CD14-positive monocyte (primary cell): ENCODE data around the gene C3orf52. TPM values are rescaled to one million over a fixed set of nuclear protein-coding genes. Genes with fewer than 3 reads are reported as not detected.

Experiments
- DNase-seq, 3 donors: peaks; one replicate each; pipeline ENCODE4 v3.0.0-alpha.2; 2011 to 2022
- H2AFZ ChIP-seq: 2 replicates; pipeline ENCODE4 v1.6.0; 2012; ENCODE audit warnings: mild to moderate bottlenecking, low read depth, low read length, inconsistent platforms; ENCODE audit not compliant: insufficient read depth, poor library complexity, severe bottlenecking
- H3K27ac ChIP-seq, 2 donors: 1 replicate in 1 of 2; 2 replicates in 1 of 2; pipeline ENCODE4 v1.5.1; 2012 to 2013; ENCODE audit warnings: low read length in 2 of 2, control low read depth in 1 of 2, inconsistent platforms in 1 of 2, low read depth in 1 of 2, mild to moderate bottlenecking in 1 of 2
- H3K27me3 ChIP-seq, 2 donors: one replicate each; pipeline versions ENCODE4 v1.6.0 to v1.6.1; 2011 to 2013; ENCODE audit warnings: low read length in 2 of 2; ENCODE audit not compliant: control insufficient read depth in 2 of 2, insufficient read depth in 2 of 2
- H3K36me3 ChIP-seq, 2 donors: replicated peaks in 1 of 2; 1 replicate in 1 of 2; 2 replicates in 1 of 2; pipeline versions ENCODE4 v1.5.1 to v1.6.1; 2012 to 2013; ENCODE audit warnings: low read length in 2 of 2, control low read depth in 1 of 2, inconsistent platforms in 1 of 2, mild to moderate bottlenecking in 1 of 2; ENCODE audit not compliant: insufficient read depth in 2 of 2, control insufficient read depth in 1 of 2
- H3K4me1 ChIP-seq, 2 donors: 1 replicate in 1 of 2; 2 replicates in 1 of 2; pipeline versions ENCODE4 v1.5.1 to v1.6.1; 2012 to 2013; ENCODE audit warnings: low read length in 2 of 2, control low read depth in 1 of 2, inconsistent platforms in 1 of 2, mild to moderate bottlenecking in 1 of 2, moderate library complexity in 1 of 2; ENCODE audit not compliant: insufficient read depth in 2 of 2, control insufficient read depth in 1 of 2
- H3K4me2 ChIP-seq: replicated peaks from 2 replicates; pipeline ENCODE3; 2012; ENCODE audit warnings: low read length, moderate library complexity, mild to moderate bottlenecking; ENCODE audit not compliant: poor library complexity, severe bottlenecking; ENCODE audit errors: extremely low read depth
- H3K4me3 ChIP-seq, 3 experiments: fragments of 200-600 bp in 1 of 3; sonication (generic) in 1 of 3; replicated peaks in 1 of 3; 1 replicate in 2 of 3; 2 replicates in 1 of 3; pipeline ENCODE4 v1.5.1; 2011 to 2013; ENCODE audit warnings: low read length in 3 of 3, mild to moderate bottlenecking in 3 of 3, control low read depth in 2 of 3, low read depth in 2 of 3, inconsistent platforms in 1 of 3, moderate library complexity in 1 of 3
- H3K79me2 ChIP-seq: 2 replicates; pipeline ENCODE4 v1.6.0; 2012; ENCODE audit warnings: mild to moderate bottlenecking, control low read depth, inconsistent platforms, low read length, moderate library complexity; ENCODE audit not compliant: insufficient read depth
- H3K9ac ChIP-seq: 2 replicates; pipeline ENCODE4 v1.6.0; 2017; ENCODE audit warnings: low read length, mild to moderate bottlenecking; ENCODE audit not compliant: insufficient read depth, poor library complexity, severe bottlenecking
- H3K9me3 ChIP-seq, 2 donors: replicated peaks in 1 of 2; 1 replicate in 1 of 2; 2 replicates in 1 of 2; pipeline versions ENCODE4 v1.5.1 to v1.6.1; 2012 to 2013; ENCODE audit warnings: low read length in 2 of 2, control low read depth in 1 of 2; ENCODE audit not compliant: control insufficient read depth in 1 of 2, insufficient read depth in 1 of 2
- H4K20me1 ChIP-seq: 2 replicates; pipeline ENCODE4 v1.6.0; 2012; ENCODE audit warnings: mild to moderate bottlenecking, low read length, control low read depth, moderate library complexity; ENCODE audit not compliant: insufficient read depth
- H3K27ac Mint-ChIP-seq, 7 donors: one replicate each; pipeline ENCODE4 v1.8.0; 2020; ENCODE audit warnings: mild to moderate bottlenecking in 7 of 7, mixed read lengths in 7 of 7, moderate library complexity in 6 of 7, inconsistent platforms in 2 of 7
- H3K27me3 Mint-ChIP-seq, 3 donors: one replicate each; pipeline ENCODE4 v1.8.0; 2021 to 2022; ENCODE audit warnings: low read depth in 3 of 3, mild to moderate bottlenecking in 3 of 3, mixed read lengths in 3 of 3, moderate library complexity in 3 of 3, inconsistent platforms in 1 of 3
- H3K36me3 Mint-ChIP-seq, 2 donors: one replicate each; pipeline ENCODE4 v1.8.0; 2020; ENCODE audit warnings: mixed read lengths in 2 of 2, inconsistent platforms in 1 of 2, mild to moderate bottlenecking in 1 of 2
- H3K4me1 Mint-ChIP-seq: one replicate; pipeline ENCODE4 v1.8.0; 2020; ENCODE audit warnings: mild to moderate bottlenecking, mixed read lengths
- H3K4me3 Mint-ChIP-seq, 2 donors: one replicate each; pipeline ENCODE4 v1.8.0; 2020; ENCODE audit warnings: mild to moderate bottlenecking in 2 of 2, mixed read lengths in 2 of 2, moderate library complexity in 1 of 2
- H3K9me3 Mint-ChIP-seq, 7 donors: one replicate each; pipeline ENCODE4 v1.8.0; 2020 to 2022; ENCODE audit warnings: mixed read lengths in 7 of 7, mild to moderate bottlenecking in 6 of 7, moderate library complexity in 6 of 7, inconsistent platforms in 2 of 7
- WGBS: methylation state at CpG from one replicate; pipeline ENCODE4 v1.1.5; 2013; ENCODE audit warnings: missing lambda C conversion rate; ENCODE audit not compliant: insufficient coverage; 5-methylcytosine and 5-hydroxymethylcytosine counted together
- intact Hi-C, 2 donors: fragments of 100-400 bp; cut with micrococcal nuclease; formaldehyde crosslinking; loops; one replicate each; pipeline versions ENCODE4 v1.15.0 to v1.15.1; 2023
- polyA plus RNA-seq, 3 donors: library from polyadenylated mRNA; depleted of rRNA in 1 of 3; unstranded in 2 of 3; stranded (reverse) in 1 of 3; fragments of 300-500 nt in 2 of 3; fragments of >200 nt in 1 of 3; fragmentation: Illumina TruSeq in 2 of 3; gene quantifications; 1 replicate in 2 of 3; 2 replicates in 1 of 3; pipeline ENCODE4 v1.2.3, GENCODE V29; 2012 to 2021
- TF ChIP-seq, protein P1 (sequence below): fragments of 200-600 bp; IDR thresholded peaks from one replicate; pipeline ENCODE4 v1.8.0; 2022; ENCODE audit warnings: antibody characterized with exemption, mild to moderate bottlenecking

Gene C3orf52
- polyA plus RNA-seq, 3 donors = not detected

DNA sequence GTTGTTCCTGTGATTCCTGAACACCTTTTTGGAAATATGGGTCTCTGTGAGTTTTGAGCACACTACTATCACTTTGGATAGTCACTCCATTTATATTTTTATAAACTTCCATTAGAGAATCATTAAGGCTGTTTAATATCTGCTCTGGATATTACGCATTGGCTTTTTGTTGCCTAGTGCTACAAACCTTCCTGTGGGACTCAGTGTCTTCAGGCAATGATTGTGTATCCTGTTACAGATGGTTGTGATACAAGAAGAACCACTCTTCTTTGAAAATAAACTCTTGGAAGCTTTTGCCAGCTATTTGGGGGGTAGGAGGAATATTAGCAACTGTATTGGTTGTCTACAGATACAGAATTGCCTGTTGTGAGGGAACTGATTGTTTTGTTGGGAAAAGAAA lies 31.2 kb downstream of the C3orf52 start:
- Mint-ChIP-seq H3K4me1 (peaks cover 48% of the 10 kb centered on the region), H3K27me3 (peaks cover 0 to 10% (median 5%) of the 10 kb centered on the region in 3 donors), H3K9me3 (no peaks in the 10 kb centered on the region), H3K36me3 (peaks cover 0 to 3% of the 10 kb centered on the region in 2 donors), H3K27ac (peak overlapping the region in 5 of 7 donors; percentile 12 to 80 (median 22)), H3K4me3 (peak overlapping the region in 1 of 2 donors; percentile 46)
- TF ChIP-seq, protein P1, sequence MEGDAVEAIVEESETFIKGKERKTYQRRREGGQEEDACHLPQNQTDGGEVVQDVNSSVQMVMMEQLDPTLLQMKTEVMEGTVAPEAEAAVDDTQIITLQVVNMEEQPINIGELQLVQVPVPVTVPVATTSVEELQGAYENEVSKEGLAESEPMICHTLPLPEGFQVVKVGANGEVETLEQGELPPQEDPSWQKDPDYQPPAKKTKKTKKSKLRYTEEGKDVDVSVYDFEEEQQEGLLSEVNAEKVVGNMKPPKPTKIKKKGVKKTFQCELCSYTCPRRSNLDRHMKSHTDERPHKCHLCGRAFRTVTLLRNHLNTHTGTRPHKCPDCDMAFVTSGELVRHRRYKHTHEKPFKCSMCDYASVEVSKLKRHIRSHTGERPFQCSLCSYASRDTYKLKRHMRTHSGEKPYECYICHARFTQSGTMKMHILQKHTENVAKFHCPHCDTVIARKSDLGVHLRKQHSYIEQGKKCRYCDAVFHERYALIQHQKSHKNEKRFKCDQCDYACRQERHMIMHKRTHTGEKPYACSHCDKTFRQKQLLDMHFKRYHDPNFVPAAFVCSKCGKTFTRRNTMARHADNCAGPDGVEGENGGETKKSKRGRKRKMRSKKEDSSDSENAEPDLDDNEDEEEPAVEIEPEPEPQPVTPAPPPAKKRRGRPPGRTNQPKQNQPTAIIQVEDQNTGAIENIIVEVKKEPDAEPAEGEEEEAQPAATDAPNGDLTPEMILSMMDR = no peak
- Histone ChIP-seq H3K9me3 (no peaks in the 10 kb centered on the region), H4K20me1 (no peaks in the 10 kb centered on the region), H3K27me3 (no peaks in the 10 kb centered on the region), H3K4me2 (no peak overlapping the region), H2AFZ (no peak overlapping the region), H3K27ac (peak overlapping the region; percentile 23 to 28), H3K79me2 (no peaks in the 10 kb centered on the region), H3K9ac (no peak overlapping the region), H3K4me1 (peaks cover 38 to 42% of the 10 kb centered on the region in 2 donors), H3K36me3 (no peaks in the 10 kb centered on the region), H3K4me3 (peak overlapping the region in 1 of 3 experiments; percentile 8)
- DNase-seq = no peak
- no CpG with 5 or more reads among the region's 1 CpG for WGBS
- intact Hi-C loops = no loop called here

DNA sequence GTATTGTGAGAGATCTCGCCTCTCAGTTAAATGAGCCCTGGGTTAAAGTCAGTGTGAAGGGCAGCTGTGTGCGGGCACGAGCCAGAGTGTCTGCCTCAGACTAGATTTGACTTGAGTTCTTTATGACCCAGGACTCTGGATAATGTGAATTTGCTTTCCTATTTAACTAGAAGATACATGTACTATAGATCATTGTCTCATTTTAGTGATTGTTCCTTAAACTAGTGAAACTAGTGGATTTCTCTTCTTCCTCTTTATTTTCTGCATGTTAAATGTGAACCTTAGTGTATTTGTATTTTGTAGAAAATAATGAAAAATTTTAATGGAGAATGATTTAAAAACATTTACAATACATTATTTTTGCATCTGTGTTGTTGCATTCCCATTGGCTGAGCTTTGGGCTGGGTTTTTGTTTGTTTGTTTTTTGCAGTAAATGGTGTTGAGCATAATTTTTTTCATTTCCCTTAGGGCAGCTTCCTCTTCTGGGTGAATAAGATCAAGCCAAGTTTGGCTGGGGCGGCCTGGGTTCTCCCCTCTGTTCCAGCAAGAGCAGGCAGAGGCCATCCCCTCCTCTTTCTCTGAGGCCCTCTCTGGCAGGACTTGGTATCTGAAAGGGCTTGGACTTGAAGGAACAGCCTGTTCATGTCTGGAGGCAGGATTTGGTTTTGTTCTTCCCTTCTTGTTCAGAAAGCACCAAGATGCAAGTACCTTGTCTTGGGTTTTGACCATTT lies 31.8 kb downstream of the C3orf52 start:
- H3K36me3 Mint-ChIP-seq = peaks cover 0 to 3% of the 10 kb centered on the region in 2 donors

More for the DNA sequence above, 31.8 kb downstream of the C3orf52 start:
- Histone ChIP-seq H3K27me3 (no peaks in the 10 kb centered on the region), H3K4me3 (peak overlapping the region in 1 of 3 experiments; percentile 8), H3K9ac (no peak overlapping the region), H2AFZ (no peak overlapping the region), H3K4me2 (no peak overlapping the region), H3K27ac (peak overlapping the region; percentile 23 to 28), H3K79me2 (no peaks in the 10 kb centered on the region), H3K9me3 (no peaks in the 10 kb centered on the region), H3K4me1 (peaks cover 38 to 42% of the 10 kb centered on the region in 2 donors), H3K36me3 (no peaks in the 10 kb centered on the region), H4K20me1 (no peaks in the 10 kb centered on the region)
- peak; percentile 47 to 72 (median 60) for DNase-seq
- H3K4me3 Mint-ChIP-seq = peak overlapping the region in 1 of 2 donors; percentile 53
- intact Hi-C loops = no loop called here
- no peaks in the 10 kb centered on the region for H3K9me3 Mint-ChIP-seq
- H3K27ac Mint-ChIP-seq = peak overlapping the region; percentile 22 to 84 (median 73)
- WGBS = 100% methylated on average over 1 of the region's 4 CpGs
- peaks cover 0 to 8% (median 5%) of the 10 kb centered on the region in 3 donors for H3K27me3 Mint-ChIP-seq
- peaks cover 48% of the 10 kb centered on the region for H3K4me1 Mint-ChIP-seq
- TF ChIP-seq, protein P1 = peak; percentile 25
